Hepatocyte (in vitro differentiated cells): ENCODE data around the gene BCOR. TPM values are rescaled to one million over a fixed set of nuclear protein-coding genes. Genes with fewer than 3 reads are reported as not detected.

ENCODE experiments used
- DNase-seq: peaks from one replicate; pipeline ENCODE4 v3.0.0-alpha.2; 2016; ENCODE audit warnings: low spot score
- H2AFZ ChIP-seq: fragments of 200-600 bp; sonication (generic); 2 replicates; pipeline ENCODE4 v1.6.0; 2016; ENCODE audit warnings: antibody characterized with exemption, mild to moderate bottlenecking
- H3K27ac ChIP-seq: fragments of 200-600 bp; sonication (generic); 2 replicates; pipeline ENCODE4 v1.5.1; 2016; ENCODE audit warnings: mild to moderate bottlenecking
- H3K27me3 ChIP-seq: fragments of 200-600 bp; sonication (generic); 2 replicates; pipeline ENCODE4 v1.6.1; 2016
- H3K36me3 ChIP-seq: fragments of 200-600 bp; sonication (generic); replicated peaks from 2 replicates; pipeline ENCODE4 v1.5.1; 2016; ENCODE audit warnings: low read depth; ENCODE audit not compliant: insufficient read depth
- H3K4me1 ChIP-seq: fragments of 200-600 bp; sonication (generic); 2 replicates; pipeline ENCODE4 v1.5.1; 2016; ENCODE audit warnings: mild to moderate bottlenecking, moderate library complexity; ENCODE audit not compliant: insufficient read depth
- H3K4me2 ChIP-seq: fragments of 200-600 bp; sonication (generic); 2 replicates; pipeline ENCODE4 v1.6.0; 2016
- H3K4me3 ChIP-seq: fragments of 200-600 bp; sonication (generic); 2 replicates; pipeline ENCODE4 v1.5.1; 2016; ENCODE audit warnings: mild to moderate bottlenecking
- H3K79me2 ChIP-seq: fragments of 200-600 bp; sonication (generic); 2 replicates; pipeline ENCODE4 v1.6.0; 2017; ENCODE audit warnings: mild to moderate bottlenecking
- H3K9me2 ChIP-seq: fragments of 200-600 bp; sonication (generic); replicated peaks from 2 replicates; pipeline ENCODE4 v1.6.0; 2017; ENCODE audit warnings: mild to moderate bottlenecking; ENCODE audit not compliant: insufficient read depth
- H3K9me3 ChIP-seq: fragments of 200-600 bp; sonication (generic); 2 replicates; pipeline ENCODE4 v1.5.1; 2016; ENCODE audit warnings: low read depth, mild to moderate bottlenecking
- H4K20me1 ChIP-seq: fragments of 200-600 bp; sonication (generic); 2 replicates; pipeline ENCODE4 v1.6.0; 2016; ENCODE audit warnings: mild to moderate bottlenecking; ENCODE audit not compliant: insufficient read depth, poor library complexity, severe bottlenecking
- CTCF ChIP-seq: fragments of 200-600 bp; sonication (generic); IDR thresholded peaks from 2 replicates; pipeline ENCODE4 v1.5.1; 2016; ENCODE audit warnings: antibody characterized with exemption, mild to moderate bottlenecking; ENCODE audit not compliant: poor library complexity
- EZH2 ChIP-seq: fragments of 200-600 bp; sonication (generic); IDR thresholded peaks from 2 replicates; pipeline ENCODE4 v1.6.1; 2016; ENCODE audit warnings: antibody characterized with exemption, mild to moderate bottlenecking, borderline replicate concordance
- EZH2phosphoT487 ChIP-seq: fragments of 200-600 bp; sonication (generic); IDR thresholded peaks from one replicate; pipeline ENCODE4 v1.6.1; 2018; ENCODE audit warnings: antibody characterized with exemption, mild to moderate bottlenecking, low read depth, moderate library complexity; ENCODE audit not compliant: unreplicated experiment, severe bottlenecking
- WGBS: methylation state at CpG from one replicate; pipeline ENCODE4 v1.1.6; 2016; ENCODE audit warnings: low lambda C conversion rate; ENCODE audit errors: missing lambda C conversion rate; 5-methylcytosine and 5-hydroxymethylcytosine counted together
- polyA plus RNA-seq: library from polyadenylated mRNA; unstranded; fragments of >200 nt; fragmentation: Nextera tagmentation; extraction: Ambion mirVana; gene quantifications from 2 replicates; pipeline ENCODE4 v1.2.1, GENCODE V29; 2016
- total RNA-seq: library from RNA; depleted of rRNA; stranded (reverse); fragments of >200 nt; gene quantifications from 2 replicates; pipeline ENCODE4 v1.2.3, GENCODE V29; 2014

Gene BCOR
- total and polyA plus RNA-seq, 2 experiments from 2014 or later, result 13.6 to 22.9 TPM

DNA sequence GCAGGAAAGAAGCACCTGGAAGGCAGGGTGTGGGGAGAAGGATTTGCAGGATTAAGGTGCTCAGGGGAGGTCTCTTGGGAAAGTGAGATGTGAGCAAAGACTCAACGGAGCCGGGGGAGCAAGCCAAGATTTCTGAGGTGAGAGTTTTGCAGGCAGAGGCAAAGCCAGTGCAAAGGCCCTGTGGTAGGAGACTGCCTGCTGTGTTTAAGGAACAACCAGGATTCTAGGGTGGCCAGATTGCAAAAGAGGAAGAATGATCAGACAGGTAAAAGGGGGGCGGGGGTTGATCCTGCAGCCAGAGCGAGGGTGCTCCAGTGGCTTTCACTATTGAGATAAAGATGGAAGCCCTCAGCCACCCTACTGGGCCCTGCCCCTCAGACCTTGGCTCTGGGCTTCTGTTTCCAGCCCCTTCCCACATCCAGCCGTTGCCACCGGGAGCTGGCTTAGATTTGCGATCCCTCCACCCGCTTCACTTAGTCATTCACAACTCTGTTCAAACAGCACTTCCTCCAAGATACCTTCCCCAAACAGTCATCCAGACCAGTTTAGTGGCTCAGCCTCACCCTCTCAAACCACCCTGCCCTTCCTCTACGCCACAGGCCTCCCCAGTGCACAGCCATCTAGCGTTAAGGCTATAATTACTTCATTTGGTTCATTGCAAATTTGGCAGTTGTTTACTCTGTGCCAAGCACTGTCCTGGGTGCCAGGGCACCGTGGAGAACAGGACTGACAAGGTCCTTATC is 23.3 kb upstream of the BCOR start:
- H3K9me3 ChIP-seq, result no peaks in the 10 kb centered on the region
- H3K27me3 ChIP-seq, result no peaks in the 10 kb centered on the region
- no peaks in the 10 kb centered on the region for H3K79me2 ChIP-seq
- H3K36me3 ChIP-seq, result no peaks in the 10 kb centered on the region
- no peaks in the 10 kb centered on the region for H3K4me1 ChIP-seq
- no peak for DNase-seq
- no peaks in the 10 kb centered on the region for H4K20me1 ChIP-seq
- no peak overlapping the region for H3K4me3 ChIP-seq
- TF ChIP-seq CTCF (no peak), EZH2 (no peak), EZH2phosphoT487 (no peak)
- H3K9me2 ChIP-seq, result no peaks in the 10 kb centered on the region
- H3K4me2 ChIP-seq, result no peak overlapping the region
- WGBS, result 80% methylated on average over 11 of the region's 11 CpGs
- H3K27ac ChIP-seq, result no peak overlapping the region
- H2AFZ ChIP-seq, result no peak overlapping the region

DNA sequence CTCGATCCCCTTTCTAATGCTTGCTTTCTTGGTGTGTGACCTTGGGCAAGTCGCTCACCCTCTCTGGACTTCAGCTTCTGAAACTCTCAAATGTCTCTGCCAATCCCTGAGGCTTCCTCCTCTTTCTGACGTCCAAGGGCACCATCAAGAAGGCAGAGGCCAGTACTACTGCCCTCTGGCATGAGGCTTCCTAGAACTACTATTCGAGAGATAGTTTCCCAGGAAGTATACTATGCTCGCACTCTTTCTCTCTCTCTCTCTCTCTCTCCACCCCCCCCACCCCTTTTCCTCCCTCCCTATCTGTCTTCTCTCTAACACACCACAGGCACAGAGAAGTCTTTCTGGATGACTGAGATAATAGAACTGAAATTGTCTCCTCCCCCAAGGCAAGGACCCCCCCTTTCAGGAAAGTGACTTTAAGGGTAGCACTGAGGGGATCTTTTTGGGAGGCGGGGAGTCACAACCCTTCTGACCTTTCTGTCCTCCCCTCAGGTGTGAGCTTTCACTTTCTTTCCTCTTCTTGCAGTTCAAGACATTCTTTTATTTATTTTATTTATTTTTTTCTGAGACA is 20.0 kb upstream of the BCOR start:
- TF ChIP-seq EZH2phosphoT487 (no peak), CTCF (no peak), EZH2 (no peak)
- no peak overlapping the region for H2AFZ ChIP-seq
- H3K9me2 ChIP-seq, result no peaks in the 10 kb centered on the region
- no peaks in the 10 kb centered on the region for H3K4me1 ChIP-seq
- H3K27ac ChIP-seq, result no peak overlapping the region
- no peaks in the 10 kb centered on the region for H3K36me3 ChIP-seq
- no peaks in the 10 kb centered on the region for H4K20me1 ChIP-seq
- H3K9me3 ChIP-seq, result no peaks in the 10 kb centered on the region
- no peak for DNase-seq
- H3K4me2 ChIP-seq, result no peak overlapping the region
- no peak overlapping the region for H3K4me3 ChIP-seq
- H3K27me3 ChIP-seq, result no peaks in the 10 kb centered on the region
- H3K79me2 ChIP-seq, result no peaks in the 10 kb centered on the region
- 78% methylated on average over 6 of the region's 6 CpGs for WGBS

DNA sequence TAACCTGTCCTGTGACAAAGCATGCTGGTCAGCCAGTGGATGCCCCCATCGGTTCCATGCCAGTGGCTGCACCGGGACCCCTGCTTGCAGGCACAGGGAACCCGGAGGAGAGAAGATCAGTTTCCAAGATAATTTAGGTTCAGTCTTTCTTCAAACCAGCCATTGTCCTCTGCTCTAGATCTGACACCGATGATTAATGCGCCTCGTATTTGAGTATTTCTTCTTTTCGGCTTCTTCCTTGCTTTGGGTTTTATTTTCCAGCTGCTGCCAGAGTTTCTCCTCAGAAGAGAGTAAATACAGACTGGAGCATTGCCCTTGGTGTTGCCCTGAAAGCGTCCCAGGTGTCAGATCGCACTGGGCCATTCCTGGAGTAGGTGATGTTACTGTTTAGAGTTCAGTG is 19.2 kb upstream of the BCOR start:
- Histone ChIP-seq H3K27me3 (no peaks in the 10 kb centered on the region), H4K20me1 (no peaks in the 10 kb centered on the region)
- WGBS, result 87% methylated on average over 9 of the region's 9 CpGs

More for the DNA sequence above, 19.2 kb upstream of the BCOR start:
- no peak for DNase-seq
- Histone ChIP-seq H3K27ac (no peak overlapping the region), H3K4me3 (no peak overlapping the region), H3K9me3 (no peaks in the 10 kb centered on the region), H3K4me1 (no peaks in the 10 kb centered on the region), H2AFZ (no peak overlapping the region), H3K9me2 (no peaks in the 10 kb centered on the region), H3K79me2 (no peaks in the 10 kb centered on the region), H3K36me3 (no peaks in the 10 kb centered on the region), H3K4me2 (no peak overlapping the region)
- no peak for TF ChIP-seq EZH2
- no peak for TF ChIP-seq CTCF
- no peak for TF ChIP-seq EZH2phosphoT487
